HG03066 (cell line): ENCODE measurements around the gene ECE2.
A peak's percentile ranks its signal among the peaks of the same experiment; 100 is the strongest.

ENCODE experiments used
- ATAC-seq: cut with Tn5 transposase; IDR thresholded peaks from one replicate; pipeline ENCODE4 v1.9.1; 2021; ENCODE audit warnings: low read depth; ENCODE audit not compliant: unreplicated experiment

The ECE2 gene

DNA sequence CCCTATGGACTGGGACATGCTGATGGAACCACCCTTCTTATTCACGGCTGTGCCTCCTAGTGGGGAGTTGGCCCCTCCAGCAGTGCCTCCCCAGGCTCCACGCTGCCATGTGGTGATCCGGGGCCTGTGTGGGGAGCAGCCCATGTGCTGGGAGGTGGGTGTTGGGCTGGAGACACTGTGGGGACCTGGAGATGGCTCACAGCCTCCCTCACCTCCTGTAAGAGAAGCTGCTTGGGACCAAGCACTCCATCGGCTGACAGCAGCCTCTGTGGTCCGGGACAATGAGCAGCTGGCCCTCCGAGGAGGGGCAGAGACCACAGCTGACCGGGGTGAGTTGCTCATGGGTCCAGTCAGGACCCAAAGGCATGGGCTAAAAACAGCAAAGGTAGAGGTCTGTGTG is 36.1 kb upstream of the ECE2 start:
- ATAC-seq, result no peak

DNA sequence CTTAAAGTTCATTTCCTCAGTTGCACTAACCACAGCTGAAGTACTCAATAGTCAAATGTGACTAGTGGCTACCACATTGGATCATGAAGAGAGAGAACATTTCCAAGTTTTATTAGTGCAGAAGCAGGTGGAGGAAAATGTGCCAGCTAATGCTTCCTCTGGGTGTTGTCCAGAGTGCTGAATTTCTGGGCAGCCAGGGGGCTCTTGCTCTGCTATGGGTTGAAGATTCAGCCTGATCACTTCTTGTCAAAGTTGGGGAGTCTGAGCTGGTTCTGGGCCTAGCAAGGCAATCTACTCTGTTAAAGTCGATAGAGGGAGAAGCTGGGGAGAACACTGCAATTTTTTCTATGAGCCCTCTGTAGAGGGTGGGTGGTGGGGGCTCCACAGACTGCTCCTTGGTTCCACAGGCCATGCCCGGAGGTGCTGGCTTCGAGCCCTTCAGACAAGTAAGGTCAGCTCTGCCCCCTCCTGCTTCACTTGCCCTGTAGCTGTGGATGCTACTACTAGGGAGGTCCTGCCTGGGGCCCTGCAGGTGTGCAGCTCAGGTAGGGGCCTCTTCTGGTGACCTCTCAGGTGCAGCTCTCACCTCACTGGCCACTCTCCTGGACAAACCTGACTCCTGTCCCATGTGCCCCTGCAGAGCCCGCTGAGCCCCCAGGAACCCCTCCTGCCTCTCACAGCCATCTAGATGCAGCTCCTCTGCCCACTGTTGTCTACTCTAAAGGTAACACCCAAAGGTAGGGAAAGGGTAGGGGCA is 35.3 kb upstream of the ECE2 start:
- ATAC-seq, result no peak

DNA sequence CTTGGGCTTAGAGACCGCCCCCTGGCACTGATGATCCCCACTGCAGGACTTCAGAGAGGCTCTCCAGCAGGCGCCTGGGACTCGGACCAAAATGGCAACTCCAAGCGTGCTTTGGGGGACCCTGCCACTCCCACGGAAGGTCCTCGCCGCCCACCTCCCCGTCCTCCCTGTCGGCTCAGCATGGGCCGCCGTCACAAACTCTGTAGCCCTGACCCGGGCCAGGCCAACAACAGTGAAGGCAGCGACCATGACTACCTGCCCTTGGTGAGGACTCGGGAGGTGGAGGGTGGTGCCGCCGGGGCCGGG is 34.7 kb upstream of the ECE2 start:
- no peak for ATAC-seq

DNA sequence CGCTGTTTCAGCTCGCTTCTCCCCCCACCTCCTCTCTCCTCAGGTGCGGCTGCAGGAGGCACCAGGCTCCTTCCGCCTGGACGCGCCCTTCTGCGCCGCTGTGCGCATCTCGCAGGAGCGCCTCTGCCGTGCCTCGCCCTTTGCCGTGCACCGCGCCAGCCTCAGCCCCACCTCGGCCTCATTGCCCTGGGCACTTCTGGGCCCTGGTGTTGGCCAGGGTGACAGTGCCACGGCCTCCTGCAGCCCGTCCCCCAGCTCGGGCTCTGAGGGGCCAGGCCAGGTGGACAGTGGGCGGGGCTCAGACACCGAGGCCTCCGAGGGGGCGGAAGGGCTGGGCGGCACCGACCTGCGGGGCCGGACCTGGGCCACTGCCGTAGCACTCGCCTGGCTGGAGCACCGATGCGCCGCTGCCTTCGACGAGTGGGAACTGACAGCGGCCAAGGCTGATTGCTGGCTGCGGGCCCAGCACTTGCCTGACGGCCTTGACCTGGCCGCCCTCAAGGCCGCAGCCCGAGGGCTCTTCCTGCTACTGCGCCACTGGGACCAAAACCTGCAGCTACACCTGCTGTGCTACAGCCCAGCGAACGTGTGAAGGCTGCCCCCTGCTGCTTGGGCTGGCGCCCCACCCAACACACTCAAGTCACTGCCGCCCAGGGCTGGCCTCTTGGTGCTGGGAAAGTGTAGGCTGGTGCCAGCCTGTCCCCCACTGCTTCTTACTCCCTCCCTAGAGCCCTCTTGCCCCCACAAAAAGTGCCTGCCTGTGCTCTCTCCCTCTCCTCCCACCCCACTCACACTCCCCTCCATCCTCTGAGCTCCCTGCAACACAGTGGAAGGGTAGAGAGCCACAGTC is 34.1 kb upstream of the ECE2 start:
- ATAC-seq, result no peak

DNA sequence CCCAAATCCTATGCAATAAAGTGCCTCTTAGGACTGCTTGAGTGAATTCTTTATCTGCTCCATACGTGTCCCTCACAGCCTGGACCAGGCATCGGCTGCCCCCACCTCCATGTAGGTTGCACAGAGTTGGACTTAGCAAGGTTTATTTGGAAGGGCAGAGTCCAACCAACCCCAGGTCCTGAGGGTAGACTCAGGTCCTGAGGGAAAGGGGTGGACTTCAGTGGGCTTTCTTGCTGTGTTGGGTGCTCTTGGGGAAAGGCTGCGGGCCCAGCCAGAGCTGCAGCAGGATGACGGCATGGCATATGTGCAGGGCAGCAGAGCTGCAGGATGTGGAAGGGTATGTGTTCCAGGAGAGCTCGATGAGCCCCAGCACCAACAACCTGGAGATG is 33.5 kb upstream of the ECE2 start:
- ATAC-seq, result no peak

DNA sequence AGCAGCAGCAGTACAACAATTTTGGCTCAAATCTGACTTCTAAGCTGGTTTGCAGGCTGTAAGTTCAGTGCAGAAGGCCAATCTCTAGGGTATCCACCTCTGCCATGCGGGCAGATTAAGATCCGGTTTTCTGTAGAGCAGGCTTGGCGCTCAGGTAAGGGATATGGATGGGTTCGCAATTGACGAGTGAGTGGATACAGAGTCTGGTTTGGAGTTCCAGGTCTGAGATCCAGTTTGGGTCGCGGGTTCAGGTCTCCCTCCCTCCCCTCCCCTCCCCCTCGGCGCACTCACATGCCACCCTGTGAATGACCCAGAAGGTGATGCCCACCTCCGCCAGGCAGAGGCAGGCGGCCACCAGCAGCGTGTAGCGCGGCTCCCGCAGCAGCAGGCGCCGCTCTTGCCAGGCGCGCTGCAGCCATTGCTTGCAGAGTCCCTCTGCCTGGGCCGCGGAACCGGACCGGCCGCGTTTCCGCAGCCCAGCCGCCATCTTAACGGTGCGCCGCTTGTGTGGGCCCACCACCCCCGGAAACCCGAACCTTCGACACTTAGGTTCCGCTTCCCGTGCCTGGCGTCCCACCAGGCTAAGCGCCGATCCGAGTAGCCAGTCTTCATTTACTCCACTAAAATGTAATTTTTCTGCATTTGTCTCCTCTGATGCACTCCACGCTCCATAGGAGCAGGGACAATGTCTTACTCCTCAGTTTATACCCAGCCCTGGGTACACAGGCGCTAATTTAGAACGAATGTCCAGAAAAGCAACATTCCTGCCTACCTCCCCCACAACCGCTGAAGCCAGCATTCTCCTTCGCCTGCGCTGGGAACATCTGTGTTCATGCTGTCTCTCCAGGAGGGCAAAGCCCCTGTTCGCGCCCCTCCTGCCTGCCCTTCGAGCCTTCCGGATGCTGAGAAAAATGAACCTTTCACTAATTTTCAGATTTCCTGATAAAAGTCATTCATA is 27.1 kb upstream of the ECE2 start, which contains the start of gene ALG3:
TSS of gene ALG3 (minus strand) at position 509 of the 958 bp plus-strand sequence. CDS start at position 487, 22 bp downstream.
- ATAC-seq, result peak; percentile 44

DNA sequence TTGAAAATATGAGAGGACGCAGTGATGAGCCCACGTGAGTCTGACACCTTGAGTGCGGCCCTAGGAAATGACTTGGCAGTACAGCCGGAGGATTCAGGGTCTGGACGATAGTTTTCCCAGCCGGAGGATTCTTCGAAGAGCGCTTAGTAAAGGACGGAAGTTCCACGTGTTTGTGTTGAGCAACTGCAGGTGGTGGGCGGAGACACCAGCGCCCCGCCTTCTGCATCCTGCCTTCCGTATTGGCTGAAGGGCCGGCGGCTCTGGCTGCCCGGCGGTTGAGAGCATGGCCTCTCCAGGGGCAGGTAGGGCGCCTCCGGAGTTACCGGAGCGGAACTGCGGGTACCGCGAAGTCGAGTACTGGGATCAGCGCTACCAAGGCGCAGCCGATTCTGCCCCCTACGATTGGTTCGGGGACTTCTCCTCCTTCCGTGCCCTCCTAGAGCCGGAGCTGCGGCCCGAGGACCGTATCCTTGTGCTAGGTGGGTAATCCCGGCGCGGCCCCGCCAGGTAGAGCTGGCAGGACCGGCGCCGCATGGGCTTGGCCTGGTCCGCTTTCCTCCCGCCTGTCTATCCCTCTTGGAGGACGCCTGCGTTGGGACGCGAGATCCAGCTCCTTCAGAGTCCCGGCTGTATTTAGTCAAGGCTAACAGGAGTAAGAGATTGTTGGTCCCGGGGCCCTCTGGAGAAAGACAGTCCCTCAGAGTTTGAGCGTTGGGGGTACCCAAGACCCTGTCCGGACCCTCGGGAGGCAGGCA is 26.2 kb upstream of the ECE2 start, which contains the start of gene EEF1AKMT4:
TSS of gene EEF1AKMT4 (plus strand) at position 261 of the 755 bp plus-strand sequence. CDS start at position 284, 23 bp downstream.
- ATAC-seq, result peak; percentile 89

DNA sequence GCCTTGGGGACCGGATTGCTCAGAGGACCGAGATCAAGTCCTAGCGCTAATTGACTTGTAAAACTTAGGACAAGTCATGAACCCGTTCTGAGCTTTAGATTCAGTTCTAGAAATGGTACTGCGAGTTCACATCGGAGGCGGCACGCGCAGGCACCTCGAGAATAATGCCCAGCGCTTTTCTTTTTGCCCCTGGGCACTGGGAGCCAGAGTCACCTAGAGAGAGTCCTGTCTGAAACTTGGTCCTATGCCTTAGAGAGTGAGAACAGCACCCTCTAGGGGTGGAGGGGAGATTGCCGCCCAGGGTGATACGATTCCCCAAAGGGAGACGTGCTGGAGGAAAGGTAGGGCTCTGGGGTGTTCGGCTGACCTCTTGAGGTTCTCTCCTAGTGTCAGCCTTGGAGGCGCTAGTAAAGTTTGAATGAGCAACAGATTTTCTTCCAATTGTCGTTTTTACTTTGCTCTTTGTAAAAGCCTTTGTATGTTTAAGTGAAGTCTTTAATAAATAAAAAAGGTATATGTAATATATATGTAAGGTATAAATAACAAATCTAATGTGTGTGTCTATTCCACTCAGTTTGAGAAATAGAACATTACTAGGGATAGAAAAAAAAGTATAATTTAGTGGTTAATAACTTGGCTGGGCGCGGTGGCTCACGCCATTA is 25.5 kb upstream of the ECE2 start:
- peak; percentile 61 for ATAC-seq

DNA sequence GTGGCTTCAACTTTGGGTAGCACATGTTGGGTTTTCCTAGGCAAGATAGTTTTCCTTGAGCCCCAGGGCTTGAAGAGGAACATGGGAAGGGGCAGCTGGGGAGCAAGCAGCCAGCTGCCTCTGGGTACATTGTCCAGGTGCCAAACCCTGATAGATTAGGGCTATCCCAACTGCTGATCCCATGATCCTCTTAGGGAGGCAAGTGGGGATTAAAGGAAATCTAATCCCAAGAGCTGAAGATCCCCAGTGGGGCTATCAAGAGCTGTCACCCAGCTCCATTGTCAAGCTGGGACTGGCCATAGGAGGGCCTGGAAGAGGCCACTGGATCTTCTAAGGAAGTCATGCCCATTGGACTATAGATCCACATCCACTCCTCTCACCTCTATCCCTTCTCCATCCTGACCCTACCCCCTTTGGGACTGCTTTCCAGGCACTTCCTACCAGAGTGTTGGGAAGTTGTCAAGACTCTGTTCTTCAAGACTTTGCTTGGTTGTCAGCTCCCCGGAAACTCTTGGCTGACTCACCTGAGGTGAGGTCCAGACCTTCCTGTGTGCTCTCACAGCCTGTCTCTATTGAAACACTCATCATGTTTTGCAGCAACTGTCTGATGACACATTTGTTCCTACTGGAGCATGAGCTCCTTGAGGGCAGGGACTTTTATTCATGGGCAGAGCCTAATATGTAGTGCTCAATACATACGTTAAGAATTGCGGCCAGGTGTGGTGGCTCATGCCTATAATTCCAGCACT is 20.4 kb upstream of the ECE2 start:
- ATAC-seq, result no peak

DNA sequence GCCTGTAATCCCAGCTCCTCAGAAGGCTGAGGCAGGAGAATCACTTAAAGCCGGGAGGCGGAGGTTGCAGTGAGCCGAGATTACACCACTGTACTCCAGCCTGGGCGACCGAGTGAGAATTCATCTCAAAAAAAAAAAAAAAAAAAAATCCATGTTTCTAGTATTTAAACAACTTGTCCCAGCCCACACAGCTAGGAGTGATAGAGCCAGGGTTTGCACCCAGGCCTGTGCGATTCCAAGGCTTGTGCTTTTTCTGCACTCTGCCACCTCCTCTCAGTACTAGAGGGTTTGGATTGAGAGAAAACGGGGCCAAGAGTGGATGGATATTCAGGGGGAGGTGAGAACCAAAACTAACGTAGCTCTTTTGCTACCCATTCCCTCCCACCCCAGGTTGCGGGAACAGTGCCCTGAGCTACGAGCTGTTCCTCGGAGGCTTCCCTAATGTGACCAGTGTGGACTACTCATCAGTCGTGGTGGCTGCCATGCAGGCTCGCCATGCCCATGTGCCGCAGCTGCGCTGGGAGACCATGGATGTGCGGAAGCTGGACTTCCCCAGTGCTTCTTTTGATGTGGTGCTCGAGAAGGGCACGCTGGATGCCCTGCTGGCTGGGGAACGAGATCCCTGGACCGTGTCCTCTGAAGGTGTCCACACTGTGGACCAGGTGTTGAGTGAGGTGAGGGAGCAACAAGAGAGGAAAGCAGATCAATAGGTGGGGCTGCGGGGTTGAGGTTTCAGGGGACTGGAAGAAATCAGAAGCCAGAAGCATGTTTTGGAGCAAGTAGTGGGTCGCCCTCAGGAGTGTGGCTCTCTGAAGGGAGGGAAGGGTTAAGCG is 18.5 kb upstream of the ECE2 start:
- ATAC-seq, result no peak

DNA sequence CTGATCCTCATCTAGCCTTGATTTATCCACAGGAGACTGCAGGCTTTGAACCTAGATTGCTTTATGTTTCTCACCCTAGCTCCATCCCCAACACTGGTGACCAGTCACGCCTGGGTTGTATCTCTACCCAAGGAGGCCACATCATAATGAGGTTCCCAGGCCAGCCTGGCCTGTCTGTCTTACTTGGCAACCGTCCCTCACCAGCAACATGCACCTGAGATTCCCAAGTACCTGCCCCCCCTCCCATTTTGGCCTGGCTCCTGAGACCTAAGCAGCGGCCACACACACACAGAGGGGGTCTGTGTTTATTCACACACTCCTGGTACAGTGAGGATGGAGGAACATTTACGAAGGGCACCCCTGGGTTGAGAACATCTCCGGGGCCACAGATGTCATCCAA is 16.9 kb upstream of the ECE2 start:
- no peak for ATAC-seq

DNA sequence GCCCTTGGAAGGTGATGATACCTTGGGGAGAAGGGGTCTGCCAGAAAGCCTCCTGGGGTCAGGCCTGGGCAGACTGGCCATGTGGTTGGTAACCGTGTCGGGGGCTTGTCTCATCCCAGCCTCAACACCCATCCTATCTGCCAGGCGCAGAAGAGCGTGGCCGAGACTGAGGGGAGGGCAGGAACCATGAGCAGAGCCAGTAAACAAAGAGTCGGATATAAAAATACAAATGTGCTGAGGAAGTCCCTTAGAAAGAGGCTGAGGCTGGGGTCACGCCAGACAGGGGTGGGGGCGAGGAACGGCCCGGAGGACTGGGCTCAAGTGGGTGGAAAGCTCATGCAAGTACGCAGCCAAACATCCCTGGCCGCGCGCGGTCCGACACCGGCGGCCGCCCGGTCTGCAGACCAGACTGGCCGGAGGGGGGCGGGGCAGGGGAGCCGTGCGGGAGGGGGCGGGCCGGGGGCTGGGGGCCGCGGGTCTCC is 16.4 kb upstream of the ECE2 start:
- no peak for ATAC-seq

DNA sequence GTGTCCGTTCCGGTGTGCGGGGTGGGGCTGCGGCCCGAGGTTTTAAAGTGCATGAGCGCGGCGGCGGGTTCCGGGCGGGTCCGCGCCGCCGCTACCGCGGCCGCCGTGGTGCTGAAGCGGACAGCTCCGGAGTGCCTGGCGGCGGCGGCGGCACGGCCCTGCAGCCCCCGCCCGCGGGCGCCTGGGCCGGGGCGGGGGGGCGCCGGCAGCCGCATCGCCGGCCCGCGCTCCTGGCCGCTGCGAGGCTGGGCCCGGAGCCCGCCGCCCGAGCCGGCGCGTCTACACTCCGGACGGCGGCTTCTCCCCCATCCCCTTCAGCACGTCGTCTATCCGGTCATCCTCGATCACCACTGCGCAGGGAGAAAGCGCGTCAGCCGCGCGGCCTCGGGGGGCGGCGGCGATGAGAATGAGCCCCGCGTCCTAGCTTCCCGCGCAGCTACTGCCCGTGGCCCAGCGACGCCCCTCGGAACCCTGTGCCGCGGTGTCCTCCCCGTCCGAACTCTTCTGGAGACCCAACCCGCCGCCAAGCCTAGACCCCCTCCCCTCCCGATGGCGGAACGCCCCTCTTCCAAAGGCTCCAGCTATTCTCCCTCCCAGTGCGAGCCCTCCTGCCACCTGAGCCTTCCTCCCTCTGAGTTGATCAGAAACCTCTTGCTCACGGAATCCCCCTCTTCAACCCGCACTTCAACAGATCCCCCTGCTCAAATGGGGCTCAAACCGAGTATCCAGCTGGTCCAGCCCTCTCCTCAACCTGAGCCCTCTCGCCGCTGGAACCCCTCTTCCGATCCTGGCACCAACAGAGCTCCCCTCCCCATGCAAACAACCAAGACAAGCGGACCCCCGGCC is 15.7 kb upstream of the ECE2 start:
- no peak for ATAC-seq

DNA sequence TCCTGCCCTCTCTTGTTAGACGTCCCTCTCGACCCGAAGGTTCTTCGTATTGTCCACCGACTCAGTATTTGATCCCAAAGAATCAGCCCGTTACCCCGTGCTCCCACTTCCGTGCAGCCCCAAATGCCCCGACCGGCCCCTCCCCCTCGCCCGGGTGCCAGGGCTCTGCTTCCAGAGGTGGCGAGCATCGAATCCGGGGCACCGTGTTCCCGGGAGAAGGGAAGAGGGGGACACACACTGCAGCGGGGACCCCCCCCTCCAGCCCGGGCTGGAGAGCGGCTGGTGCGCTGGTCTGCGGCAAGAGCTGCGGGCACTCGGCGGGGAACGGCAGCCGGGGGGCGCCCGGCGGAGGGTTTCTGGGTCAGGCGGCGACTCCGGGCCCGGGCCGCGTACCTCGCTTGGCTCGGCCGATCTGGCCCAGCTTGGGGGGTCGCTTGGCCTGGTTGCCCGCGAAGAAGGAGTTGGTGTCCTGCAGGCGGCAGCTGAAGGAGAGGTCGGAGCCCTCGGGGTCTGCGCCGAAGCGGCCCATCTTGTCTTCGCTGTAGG is 15.0 kb upstream of the ECE2 start:
- ATAC-seq, result no peak

DNA sequence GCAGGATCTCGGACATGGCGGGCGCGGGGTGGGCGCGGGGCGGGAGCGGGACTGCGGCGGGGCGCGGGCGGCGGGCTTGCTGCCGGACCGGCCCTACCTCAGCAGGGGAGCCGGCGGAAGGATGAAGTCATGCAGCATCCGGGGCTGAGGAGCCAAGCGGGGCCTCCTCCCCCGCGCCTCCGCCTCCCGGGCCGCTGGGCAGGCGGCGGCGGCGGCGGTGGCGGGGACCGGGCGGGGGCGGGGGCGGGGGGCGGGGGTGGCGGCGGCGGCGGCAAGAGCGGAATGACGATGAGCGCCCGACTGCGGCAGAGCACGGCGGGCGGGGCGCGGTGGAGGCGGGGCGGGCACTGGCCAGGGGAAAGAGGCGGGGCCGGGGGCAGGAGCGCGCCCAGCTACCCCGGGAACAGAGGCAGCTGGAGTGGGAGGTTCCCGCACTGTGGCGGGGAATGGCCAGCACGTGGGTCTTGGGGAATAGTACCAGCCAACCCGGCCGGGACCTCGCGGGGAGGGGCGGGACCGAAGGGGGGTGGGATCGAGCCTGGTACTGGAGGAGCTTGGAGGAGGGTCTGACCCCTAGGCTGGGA is 14.5 kb upstream of the ECE2 start, which contains the start of gene CAMK2N2:
TSS of gene CAMK2N2 (minus strand) at position 284 of the 584 bp plus-strand sequence. CDS start at position 16, 268 bp downstream.
- ATAC-seq, result no peak
